ENCODE measurements around the gene PARP11.

GRCh38 chr12:3911409-3911808, 38.2 kb upstream of the PARP11 start:
- TF ChIP-seq, protein P1, sequence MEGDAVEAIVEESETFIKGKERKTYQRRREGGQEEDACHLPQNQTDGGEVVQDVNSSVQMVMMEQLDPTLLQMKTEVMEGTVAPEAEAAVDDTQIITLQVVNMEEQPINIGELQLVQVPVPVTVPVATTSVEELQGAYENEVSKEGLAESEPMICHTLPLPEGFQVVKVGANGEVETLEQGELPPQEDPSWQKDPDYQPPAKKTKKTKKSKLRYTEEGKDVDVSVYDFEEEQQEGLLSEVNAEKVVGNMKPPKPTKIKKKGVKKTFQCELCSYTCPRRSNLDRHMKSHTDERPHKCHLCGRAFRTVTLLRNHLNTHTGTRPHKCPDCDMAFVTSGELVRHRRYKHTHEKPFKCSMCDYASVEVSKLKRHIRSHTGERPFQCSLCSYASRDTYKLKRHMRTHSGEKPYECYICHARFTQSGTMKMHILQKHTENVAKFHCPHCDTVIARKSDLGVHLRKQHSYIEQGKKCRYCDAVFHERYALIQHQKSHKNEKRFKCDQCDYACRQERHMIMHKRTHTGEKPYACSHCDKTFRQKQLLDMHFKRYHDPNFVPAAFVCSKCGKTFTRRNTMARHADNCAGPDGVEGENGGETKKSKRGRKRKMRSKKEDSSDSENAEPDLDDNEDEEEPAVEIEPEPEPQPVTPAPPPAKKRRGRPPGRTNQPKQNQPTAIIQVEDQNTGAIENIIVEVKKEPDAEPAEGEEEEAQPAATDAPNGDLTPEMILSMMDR (IDR thresholded peaks at IDR 0.05; ENCODE audit: poor library complexity) = no peak
- TF ChIP-seq EZH2phosphoT487 (IDR thresholded peaks at IDR 0.05; ENCODE audit: low read depth, severe bottlenecking, unreplicated experiment) = no peak

All from hepatocyte (in vitro differentiated cells).